PC-3 (cell line): ENCODE data around the gene IKBKE.

Experiments
- CTCF ChIP-seq: fragments of 300-600 bp; sonication (generic); conservative IDR thresholded peaks from 2 replicates; pipeline ENCODE4 v1.5.1; 2017; ENCODE audit warnings: antibody characterized with exemption, low read depth, mild to moderate bottlenecking, low read length
- EZH2 ChIP-seq: fragments of 300-600 bp; sonication (generic); IDR thresholded peaks from one replicate; pipeline ENCODE4 v1.6.1; 2017; ENCODE audit warnings: antibody characterized with exemption, mild to moderate bottlenecking, low read length; ENCODE audit not compliant: unreplicated experiment
- EZH2phosphoT487 ChIP-seq: fragments of 300-600 bp; sonication (generic); IDR thresholded peaks from 2 replicates; pipeline ENCODE4 v1.6.1; 2018; ENCODE audit warnings: mild to moderate bottlenecking, antibody characterized with exemption, low read length, borderline replicate concordance

DNA sequence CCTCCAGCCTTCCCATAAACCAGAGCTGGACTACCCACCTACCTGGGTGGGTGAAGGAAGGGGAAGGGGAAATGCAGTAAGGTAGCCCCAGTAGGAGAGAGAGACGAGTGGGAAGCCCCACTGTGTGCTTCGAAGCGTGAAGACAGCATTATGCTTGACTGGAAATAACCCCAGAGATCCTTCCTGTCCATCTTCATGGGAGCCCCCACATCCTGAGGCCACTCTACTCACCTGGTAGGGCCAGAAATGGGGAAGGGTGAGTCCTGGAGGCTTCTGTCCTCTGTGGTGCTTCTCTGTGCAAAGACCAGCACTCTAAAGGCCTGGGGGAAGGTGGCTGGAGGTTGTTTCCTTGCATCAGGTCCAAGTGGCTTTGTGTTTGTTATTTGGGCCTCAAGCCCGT, 27.1 kb downstream of the IKBKE start:
- no peak for TF ChIP-seq CTCF
- no peak for TF ChIP-seq EZH2phosphoT487
- no peak for TF ChIP-seq EZH2
